Superior temporal gyrus (tissue), 1 donor: Measurements from ENCODE around the gene ITLN1.
"Not testable (repeated sequence)": the region's sequence is repeated elsewhere in the genome, so short reads cannot be mapped to it uniquely, and the experiment has no call there.

ENCODE experiments used
- DNase-seq: peaks from one replicate; pipeline ENCODE4 v3.0.0-alpha.2; 2016; ENCODE audit errors: extremely low spot score

ITLN1 gene

GRCh38 chr1:160883581-160884513 lies 1.1 kb downstream of the ITLN1 start:
- no peak for DNase-seq

- no peak for DNase-seq
These were observed 2.4 kb downstream of the ITLN1 start for GRCh38 chr1:160882582-160882981.

GRCh38 chr1:160881264-160881663 lies 3.7 kb downstream of the ITLN1 start:
- not testable (repeated sequence) for DNase-seq

- DNase-seq: no peak
These were observed 4.8 kb downstream of the ITLN1 start for GRCh38 chr1:160880216-160880615.

- DNase-seq: no peak
These were observed 5.9 kb downstream of the ITLN1 start for GRCh38 chr1:160879056-160879455.

GRCh38 chr1:160877221-160877620 lies 7.8 kb downstream of the ITLN1 start:
- DNase-seq: no peak

GRCh38 chr1:160876311-160876710 lies 8.7 kb downstream of the ITLN1 start:
- no peak for DNase-seq

GRCh38 chr1:160875591-160875990 lies 9.4 kb downstream of the ITLN1 start:
- not testable (repeated sequence) for DNase-seq

GRCh38 chr1:160874935-160875334 lies 10.0 kb downstream of the ITLN1 start:
- no peak for DNase-seq

GRCh38 chr1:160868141-160868540 lies 16.8 kb downstream of the ITLN1 start:
- no peak for DNase-seq

GRCh38 chr1:160867651-160868050 lies 17.3 kb downstream of the ITLN1 start:
- DNase-seq: not testable (repeated sequence)

- DNase-seq: no peak
These were observed 18.2 kb downstream of the ITLN1 start for GRCh38 chr1:160866695-160867260.

GRCh38 chr1:160866001-160866694 lies 18.8 kb downstream of the ITLN1 start:
- DNase-seq: no peak

- DNase-seq: no peak
These were observed 19.6 kb downstream of the ITLN1 start for GRCh38 chr1:160865337-160865736.

GRCh38 chr1:160864173-160864572 lies 20.8 kb downstream of the ITLN1 start:
- no peak for DNase-seq

- no peak for DNase-seq
These were observed 21.2 kb downstream of the ITLN1 start for GRCh38 chr1:160863774-160864131.

GRCh38 chr1:160863061-160863773 lies 21.8 kb downstream of the ITLN1 start:
- DNase-seq: no peak

- DNase-seq: no peak
These were observed 22.5 kb downstream of the ITLN1 start, which contains the start of gene CD244 for GRCh38 chr1:160862203-160863060. CD244 (minus strand) TSS chr1:160862887; CDS start chr1:160862677, 210 bp downstream.

- DNase-seq: no peak
These were observed 24.0 kb downstream of the ITLN1 start for GRCh38 chr1:160860840-160861505.

- no peak for DNase-seq
These were observed 25.8 kb downstream of the ITLN1 start for GRCh38 chr1:160859166-160859565.
